Neural cell (in vitro differentiated cells): Measurements from ENCODE around the gene CERS3.

Experiments used
- EP300 ChIP-seq: fragments of 450-650 bp; conservative IDR thresholded peaks from 2 replicates; pipeline ENCODE4 v1.6.1; 2014; ENCODE audit warnings: antibody characterized with exemption, mild to moderate bottlenecking, moderate library complexity; ENCODE audit not compliant: poor library complexity, severe bottlenecking
- EZH2 ChIP-seq: fragments of 200-600, 300-800 bp; shearing (Covaris generic), sonication (generic); IDR thresholded peaks from 2 replicates; pipeline ENCODE4 v1.6.1; 2014; ENCODE audit warnings: antibody characterized with exemption, low read length, borderline replicate concordance, mild to moderate bottlenecking; ENCODE audit not compliant: insufficient read depth, poor library complexity, severe bottlenecking
- POLR2AphosphoS5 ChIP-seq: IDR thresholded peaks from 2 replicates; pipeline ENCODE4 v1.6.1; 2012
- RAD21 ChIP-seq: fragments of 450-650 bp; conservative IDR thresholded peaks from 2 replicates; pipeline ENCODE4 v1.6.1; 2014; ENCODE audit warnings: antibody characterized with exemption, mild to moderate bottlenecking, moderate library complexity
- TF ChIP-seq, protein P1 (sequence below): fragments of 450-650 bp; IDR thresholded peaks from 2 replicates; pipeline ENCODE4 v1.5.1; 2014; ENCODE audit warnings: antibody characterized with exemption, mild to moderate bottlenecking, moderate library complexity; ENCODE audit not compliant: poor library complexity, severe bottlenecking
- TF ChIP-seq, protein P2 (sequence below): IDR thresholded peaks from 2 replicates; pipeline ENCODE4 v1.6.1; 2012; ENCODE audit warnings: borderline replicate concordance

DNA sequence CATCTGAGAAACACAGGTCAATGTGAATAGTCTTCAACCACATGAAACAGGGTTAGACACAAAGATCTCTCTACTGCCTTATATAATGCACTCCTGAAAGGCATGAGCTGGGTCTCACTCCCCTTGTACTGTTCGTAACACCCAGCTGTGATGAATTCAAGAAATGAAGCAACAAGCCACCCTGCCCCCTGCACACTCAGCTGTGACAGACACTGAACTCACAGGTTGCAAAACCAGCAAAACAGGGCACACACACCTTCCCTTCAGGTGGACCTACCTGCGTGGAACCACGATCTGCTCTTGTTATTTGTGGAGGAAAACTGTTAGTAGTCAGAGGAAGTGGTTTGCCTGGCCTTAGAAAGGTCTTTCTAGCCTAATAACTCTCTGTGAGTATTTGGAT lies 64.5 kb downstream of the CERS3 start:
- TF ChIP-seq EP300: no peak
- TF ChIP-seq, protein P1, sequence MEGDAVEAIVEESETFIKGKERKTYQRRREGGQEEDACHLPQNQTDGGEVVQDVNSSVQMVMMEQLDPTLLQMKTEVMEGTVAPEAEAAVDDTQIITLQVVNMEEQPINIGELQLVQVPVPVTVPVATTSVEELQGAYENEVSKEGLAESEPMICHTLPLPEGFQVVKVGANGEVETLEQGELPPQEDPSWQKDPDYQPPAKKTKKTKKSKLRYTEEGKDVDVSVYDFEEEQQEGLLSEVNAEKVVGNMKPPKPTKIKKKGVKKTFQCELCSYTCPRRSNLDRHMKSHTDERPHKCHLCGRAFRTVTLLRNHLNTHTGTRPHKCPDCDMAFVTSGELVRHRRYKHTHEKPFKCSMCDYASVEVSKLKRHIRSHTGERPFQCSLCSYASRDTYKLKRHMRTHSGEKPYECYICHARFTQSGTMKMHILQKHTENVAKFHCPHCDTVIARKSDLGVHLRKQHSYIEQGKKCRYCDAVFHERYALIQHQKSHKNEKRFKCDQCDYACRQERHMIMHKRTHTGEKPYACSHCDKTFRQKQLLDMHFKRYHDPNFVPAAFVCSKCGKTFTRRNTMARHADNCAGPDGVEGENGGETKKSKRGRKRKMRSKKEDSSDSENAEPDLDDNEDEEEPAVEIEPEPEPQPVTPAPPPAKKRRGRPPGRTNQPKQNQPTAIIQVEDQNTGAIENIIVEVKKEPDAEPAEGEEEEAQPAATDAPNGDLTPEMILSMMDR: no peak
- TF ChIP-seq EZH2: no peak
- TF ChIP-seq, protein P2, sequence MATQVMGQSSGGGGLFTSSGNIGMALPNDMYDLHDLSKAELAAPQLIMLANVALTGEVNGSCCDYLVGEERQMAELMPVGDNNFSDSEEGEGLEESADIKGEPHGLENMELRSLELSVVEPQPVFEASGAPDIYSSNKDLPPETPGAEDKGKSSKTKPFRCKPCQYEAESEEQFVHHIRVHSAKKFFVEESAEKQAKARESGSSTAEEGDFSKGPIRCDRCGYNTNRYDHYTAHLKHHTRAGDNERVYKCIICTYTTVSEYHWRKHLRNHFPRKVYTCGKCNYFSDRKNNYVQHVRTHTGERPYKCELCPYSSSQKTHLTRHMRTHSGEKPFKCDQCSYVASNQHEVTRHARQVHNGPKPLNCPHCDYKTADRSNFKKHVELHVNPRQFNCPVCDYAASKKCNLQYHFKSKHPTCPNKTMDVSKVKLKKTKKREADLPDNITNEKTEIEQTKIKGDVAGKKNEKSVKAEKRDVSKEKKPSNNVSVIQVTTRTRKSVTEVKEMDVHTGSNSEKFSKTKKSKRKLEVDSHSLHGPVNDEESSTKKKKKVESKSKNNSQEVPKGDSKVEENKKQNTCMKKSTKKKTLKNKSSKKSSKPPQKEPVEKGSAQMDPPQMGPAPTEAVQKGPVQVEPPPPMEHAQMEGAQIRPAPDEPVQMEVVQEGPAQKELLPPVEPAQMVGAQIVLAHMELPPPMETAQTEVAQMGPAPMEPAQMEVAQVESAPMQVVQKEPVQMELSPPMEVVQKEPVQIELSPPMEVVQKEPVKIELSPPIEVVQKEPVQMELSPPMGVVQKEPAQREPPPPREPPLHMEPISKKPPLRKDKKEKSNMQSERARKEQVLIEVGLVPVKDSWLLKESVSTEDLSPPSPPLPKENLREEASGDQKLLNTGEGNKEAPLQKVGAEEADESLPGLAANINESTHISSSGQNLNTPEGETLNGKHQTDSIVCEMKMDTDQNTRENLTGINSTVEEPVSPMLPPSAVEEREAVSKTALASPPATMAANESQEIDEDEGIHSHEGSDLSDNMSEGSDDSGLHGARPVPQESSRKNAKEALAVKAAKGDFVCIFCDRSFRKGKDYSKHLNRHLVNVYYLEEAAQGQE: no peak
- TF ChIP-seq RAD21: no peak
- no peak for TF ChIP-seq POLR2AphosphoS5
